ENCODE measurements around the gene DDB1.

DDB1 gene

DNA sequence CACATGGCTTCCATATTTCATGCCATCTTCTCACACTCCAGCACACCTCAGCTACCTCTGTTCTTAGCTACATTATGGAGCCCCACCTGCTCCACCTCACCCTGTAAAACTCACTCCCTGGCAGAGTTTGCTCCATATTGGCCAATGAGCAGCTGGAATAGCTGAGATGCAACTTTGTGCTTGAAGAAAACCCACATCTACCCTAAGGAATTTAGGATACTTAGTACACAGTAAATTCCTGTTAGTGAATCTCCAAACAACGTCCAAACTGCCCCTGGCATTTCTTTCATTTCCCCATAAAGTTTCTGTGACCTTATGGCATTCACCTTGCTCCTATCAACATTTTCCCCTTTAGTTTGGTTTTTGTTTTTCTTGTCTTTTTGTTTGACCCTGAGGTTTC is 35.6 kb downstream of the DDB1 start:
- DNase-seq (ENCODE audit: low read depth in 2 of 2) = no peak

DNA sequence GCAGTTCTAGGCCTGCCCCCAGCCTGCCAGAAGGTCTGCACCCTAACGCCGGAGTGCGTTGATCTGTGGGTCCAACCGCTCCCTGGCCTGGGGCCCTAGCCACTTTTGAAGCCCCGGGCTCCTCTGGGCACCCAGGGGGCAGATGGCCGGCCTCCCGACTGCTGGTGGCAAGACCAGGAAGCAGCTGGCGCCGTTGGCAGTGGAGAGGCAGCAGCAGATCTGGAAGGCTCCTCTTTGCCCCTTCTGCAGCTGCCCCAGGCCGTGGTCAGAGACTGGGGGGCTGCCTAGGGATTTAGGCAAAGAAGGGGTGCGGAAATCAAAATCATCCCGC is 37.3 kb downstream of the DDB1 start:
- DNase-seq (ENCODE audit: low read depth in 2 of 2) = no peak

DNA sequence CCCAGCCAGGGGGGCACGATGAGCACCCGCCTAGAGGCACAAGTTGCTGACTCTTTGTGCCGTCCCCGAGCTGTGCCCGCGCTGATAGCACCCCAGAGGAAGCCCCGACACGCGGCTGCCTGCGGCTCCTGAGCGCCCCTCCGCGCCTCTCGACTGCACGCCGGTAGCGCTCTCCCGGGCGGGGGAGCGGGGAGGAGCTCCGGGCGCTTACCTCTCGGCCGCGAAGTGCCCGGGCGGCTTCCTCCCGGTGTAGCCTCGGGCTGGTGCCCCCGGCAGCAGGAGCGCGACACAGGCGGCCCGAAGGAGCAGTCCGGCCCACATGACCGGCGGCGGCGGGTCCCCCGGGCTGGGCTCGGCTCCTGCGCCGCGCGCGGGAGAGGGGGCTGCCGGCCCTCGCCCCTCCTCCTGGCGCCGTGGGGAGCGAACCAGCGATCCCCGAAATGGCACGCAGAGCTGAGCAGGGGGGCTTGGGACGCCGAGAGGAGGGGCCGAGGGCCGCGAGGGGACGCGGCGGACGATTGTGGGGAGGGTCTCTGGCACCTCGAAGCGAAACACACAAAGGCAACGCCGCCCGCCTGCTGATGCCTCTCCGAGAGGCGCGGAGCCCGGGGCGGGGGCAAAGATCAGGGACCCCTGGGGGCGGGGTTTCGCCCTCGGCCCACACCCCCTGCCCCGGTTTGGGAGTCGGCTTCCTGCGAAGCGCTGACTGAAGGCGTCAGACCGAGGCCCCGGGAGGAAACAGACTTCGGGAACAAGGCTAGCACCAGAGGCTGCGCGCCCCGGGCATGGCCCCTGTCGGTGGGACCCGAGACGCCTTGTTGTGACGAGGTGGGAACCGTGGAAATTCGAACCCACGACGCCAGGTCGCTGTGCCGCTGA is 37.9 kb downstream of the DDB1 start, which contains the start of gene VWCE:
Gene VWCE (minus strand): TSS at position 600 of the 879 bp plus-strand sequence. CDS start 279 bp downstream, at position 321.
- DNase-seq (ENCODE audit: low read depth in 2 of 2) = peak; percentile 66 to 72

DNA sequence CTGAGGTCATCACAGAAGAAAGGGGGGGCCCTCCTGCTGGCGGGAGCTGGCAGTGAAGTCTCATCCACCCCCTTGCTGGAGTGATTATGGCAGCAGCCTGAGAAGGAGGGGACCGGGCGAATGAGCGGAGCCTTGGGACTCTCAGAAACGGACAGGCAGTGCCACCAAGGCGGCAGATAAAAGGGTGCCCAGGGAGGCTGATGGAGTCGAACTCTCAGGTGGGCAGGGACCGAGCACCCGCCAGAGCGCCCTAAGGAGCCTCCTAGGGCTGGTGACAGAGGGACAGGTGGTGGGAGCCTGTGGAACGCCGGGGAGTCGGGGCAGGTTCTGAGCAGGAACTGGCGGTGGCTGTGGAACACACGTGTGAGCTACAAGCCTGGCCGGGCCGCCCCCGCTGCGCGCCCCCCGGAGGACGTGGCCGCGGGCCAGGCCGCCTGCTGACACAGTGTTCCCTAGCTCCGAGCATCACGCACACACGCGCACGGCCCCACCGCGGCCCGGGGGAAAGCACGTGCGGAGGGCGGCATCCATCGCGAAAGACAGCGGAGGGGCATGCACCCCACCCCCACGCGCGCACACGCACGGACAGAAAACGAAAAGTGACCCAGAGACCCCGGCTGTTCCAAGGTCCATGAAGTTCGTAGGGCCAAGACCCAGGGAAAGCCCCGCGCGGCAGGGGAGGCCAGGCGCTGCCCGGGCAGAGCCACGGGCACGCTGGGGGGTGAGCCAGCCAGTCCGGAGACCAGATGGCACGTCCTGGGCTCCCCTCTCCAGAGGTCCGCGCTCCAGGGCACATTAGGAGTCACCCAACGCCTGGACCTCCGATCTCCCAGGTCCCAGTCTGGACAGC is 38.8 kb downstream of the DDB1 start:
- DNase-seq (ENCODE audit: low read depth in 2 of 2) = peak; percentile 42 to 50

DNA sequence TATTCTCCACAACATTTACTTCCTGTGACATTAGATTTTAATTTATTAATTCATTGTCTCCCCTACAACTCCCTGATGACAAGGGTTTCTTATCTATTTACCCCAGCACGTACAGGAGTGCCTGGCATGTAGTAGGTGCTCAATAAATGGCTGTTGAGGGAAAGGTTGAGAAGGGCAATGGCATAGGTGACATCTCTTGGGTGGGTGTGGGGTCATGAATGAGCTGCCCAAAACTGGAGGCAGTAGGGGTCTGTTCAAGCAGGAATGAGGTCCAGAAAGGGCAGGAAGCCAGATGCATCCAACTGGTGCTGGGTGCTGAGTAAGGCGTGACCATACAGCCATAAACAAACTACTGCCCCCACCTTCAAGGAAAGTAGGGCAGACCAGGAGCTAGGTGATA is 40.5 kb downstream of the DDB1 start:
- DNase-seq (ENCODE audit: low read depth in 2 of 2) = no peak

DNA sequence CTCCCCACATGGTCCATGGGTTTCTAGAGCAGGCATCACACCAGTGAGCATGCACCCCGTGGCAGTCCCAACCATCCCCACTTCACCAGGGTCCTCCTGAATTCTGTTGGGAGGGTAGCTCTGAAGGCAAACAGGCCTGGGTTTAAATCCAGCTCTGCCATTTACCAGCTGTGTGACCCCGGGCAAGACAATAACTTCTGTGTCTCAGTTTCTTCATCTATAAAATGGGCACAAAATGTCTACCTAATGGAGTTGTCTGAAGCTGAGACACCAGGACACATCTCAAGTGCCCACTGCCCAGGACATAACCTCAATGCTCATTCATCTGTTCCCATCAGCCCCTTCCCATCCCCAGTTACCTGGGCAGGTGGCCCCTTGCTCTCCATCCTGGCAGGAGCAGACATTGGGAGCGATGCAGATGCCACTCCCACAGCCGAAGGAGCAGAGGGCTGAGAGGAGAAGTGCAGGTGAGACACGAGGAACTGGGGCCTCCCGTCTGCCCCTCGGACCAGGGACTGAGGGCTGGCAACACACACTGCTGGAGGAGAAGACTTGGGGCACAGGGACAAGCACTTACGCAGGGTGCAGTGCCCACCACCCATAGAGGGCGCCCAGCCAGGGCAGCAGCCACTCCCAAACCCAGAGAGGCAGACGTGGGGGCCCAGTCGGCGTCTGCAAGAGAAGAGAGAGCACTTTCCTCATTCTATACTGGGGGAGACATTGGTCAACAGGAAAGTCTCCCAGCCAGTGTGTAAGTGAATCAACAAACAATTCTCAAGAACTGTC is 41.8 kb downstream of the DDB1 start:
- no peak for DNase-seq (ENCODE audit: low read depth in 2 of 2)

DNA sequence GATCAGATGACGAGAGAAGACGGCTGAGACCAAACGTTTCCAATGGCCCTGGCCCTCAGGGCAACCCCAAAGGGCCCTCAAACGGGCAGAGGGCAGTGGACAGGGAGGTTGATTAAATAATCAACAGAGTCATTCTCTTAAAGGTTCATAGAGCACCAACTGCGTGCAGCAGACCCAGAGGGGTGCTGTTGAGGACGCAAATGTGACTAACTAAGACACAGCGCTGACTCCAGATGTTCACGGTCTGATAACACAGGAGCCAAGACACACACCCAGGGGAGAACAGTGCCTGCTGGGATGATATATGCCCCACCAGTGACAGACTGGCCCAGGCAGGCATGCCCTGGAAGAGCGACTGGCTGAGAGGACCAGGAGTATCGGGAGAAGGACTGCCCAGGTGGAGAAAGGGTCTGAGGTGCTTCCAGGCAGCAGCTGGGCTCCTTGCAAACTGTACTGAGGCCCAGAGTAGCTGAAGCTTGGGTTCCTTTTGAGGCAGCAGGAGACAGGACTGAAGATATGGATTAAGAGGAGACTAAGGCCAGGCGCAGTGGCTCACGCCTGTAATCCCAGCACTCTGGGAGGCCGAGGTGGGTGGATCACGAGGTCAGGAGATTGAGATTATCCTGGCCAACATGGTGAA is 45.4 kb downstream of the DDB1 start:
- DNase-seq (ENCODE audit: low read depth in 2 of 2) = no peak

DNA sequence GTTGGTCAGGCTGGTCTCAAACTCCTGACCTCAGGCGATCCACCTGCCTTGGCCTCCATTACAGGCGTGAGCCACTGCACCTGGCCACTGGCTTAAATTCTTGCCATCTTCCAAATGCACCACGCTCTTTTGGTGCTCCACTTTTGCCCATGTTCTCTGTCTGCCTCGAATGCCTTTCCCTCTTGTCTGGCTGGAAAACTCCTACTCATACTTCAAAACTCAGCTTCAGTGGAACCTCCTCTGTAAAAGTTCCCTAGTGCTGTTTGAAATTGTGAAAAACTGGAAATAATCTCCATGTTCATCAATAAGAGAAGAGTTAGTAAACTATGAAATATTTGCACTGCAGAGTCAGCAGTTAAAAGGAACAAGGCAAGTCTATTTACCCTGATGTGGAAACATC is 49.3 kb downstream of the DDB1 start:
- DNase-seq (ENCODE audit: low read depth in 2 of 2) = no peak

DNA sequence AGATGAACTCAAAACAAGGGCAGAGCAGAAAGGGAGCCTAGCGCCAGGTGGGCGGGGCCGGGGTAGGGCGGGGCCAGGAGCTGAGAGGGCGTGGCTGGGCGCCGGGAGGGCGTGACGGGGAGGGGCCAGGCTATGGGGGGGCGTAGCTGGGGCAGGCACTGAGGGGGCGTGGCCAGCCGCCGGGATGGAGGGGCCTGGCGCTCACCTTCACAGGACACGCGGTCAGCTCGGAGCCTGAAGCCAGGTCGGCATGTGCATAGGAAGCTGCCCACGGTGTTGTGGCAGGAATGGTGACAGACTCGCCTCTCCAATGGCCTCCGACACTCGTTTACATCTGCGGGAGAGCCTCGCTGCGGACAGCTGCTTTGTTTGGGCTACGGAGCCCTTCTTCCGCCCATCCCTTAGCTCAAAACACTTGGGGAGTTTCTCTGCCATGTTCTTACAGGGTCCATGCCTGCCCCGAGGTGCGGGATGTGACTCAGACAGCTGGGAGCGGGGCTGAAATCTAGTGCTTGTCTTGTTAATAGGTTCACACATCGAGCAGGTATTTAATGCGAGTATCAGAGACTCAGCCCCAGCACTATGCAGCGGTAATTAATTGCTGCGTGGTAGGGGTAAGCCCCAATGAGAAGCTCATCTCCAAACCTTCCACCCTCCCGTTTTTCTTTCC is 51.2 kb downstream of the DDB1 start:
- peak in 1 of 2 donors; percentile 15 for DNase-seq (ENCODE audit: low read depth in 2 of 2)

DNA sequence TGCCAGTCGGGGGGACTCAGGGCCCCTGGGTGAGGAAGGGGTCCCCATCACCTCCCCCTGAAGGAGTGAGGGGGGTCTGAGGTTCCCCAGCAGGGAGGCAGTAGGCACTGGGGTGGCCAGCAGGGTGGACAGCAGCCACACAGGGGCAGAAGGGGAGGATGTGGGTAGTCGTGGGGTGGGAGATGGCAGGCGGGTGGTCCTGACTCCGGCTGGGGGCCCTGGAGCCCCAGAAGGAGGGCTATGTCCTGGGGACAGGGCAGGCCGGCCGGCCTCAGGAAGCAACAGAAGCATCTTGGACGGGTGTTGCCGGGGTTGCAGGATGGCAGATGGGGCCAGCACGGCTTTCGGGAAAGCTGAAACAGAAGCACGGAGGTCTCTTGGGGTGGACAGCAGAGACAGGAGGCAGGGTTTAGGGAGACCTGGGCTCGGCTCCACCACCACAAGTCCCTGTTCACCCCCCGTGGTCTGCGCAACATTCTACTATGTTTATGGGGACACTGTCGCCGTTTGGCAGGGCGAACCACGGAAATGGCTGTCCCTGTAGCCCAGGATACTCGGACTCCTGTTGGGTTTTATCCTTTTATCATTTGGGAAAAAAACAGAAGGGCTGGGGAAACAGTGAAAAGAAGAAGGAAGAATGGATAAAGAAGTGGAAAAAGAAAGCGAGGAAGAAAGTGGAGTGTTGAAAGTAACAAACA is 51.9 kb downstream of the DDB1 start:
- DNase-seq (ENCODE audit: low read depth in 2 of 2) = no peak

DNA sequence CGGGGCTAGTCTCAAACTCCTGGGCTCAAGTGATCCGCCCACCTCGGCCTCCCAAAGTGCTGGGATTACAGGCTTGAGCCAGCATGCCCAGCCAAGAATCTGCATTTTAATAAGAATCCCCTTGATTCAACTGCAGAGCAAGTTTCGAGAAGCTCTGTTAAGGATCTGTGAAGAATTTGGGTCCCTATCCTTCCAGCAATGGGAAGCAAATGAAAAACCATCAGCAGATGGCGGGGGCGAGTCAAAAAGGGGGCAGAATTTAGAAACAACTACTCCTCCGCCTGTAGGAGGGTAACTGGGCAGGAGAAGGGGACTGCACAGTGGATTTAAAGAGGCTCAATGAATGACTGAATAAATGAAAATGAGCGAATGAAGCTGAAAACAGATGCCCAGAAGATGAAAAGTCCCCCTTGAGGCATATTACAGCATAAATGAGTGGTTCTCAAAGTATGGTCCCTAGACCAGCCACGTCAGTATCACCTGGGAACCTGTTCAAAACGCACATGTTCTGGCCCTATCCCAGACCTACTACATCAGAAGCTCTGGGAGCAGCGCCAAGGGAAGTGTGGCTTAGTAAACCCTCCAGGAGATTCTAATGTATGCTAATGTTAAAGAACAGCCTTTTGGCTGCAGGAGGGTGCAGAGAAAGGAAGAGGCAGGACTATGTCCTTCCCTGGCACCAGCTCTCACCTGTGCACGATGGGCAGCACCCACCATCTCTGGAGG is 52.8 kb downstream of the DDB1 start:
- DNase-seq (ENCODE audit: low read depth in 2 of 2) = no peak

DNA sequence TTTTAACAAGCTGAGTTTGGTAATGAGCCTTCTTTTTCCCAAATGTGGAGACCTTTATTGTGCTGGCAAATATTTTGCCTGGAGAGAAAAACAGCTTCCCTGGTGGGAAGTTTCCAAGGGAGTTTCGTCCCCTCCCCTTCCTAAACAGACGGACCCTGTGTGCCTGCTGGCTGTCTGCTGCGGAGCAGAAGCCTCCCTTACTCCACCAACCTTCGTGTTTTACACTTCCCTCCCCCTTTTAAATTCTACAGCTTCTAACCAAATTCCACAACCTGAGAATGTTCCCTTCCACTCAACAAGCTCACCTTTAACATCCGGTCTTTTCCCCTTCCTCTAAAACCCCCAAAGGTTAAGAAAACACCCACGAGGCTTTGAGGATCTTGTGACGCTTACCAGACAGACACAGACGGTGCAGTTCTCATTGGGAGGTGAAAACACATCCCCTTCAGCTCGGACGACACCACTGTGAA is 54.9 kb downstream of the DDB1 start:
- DNase-seq (ENCODE audit: low read depth in 2 of 2) = no peak

DNA sequence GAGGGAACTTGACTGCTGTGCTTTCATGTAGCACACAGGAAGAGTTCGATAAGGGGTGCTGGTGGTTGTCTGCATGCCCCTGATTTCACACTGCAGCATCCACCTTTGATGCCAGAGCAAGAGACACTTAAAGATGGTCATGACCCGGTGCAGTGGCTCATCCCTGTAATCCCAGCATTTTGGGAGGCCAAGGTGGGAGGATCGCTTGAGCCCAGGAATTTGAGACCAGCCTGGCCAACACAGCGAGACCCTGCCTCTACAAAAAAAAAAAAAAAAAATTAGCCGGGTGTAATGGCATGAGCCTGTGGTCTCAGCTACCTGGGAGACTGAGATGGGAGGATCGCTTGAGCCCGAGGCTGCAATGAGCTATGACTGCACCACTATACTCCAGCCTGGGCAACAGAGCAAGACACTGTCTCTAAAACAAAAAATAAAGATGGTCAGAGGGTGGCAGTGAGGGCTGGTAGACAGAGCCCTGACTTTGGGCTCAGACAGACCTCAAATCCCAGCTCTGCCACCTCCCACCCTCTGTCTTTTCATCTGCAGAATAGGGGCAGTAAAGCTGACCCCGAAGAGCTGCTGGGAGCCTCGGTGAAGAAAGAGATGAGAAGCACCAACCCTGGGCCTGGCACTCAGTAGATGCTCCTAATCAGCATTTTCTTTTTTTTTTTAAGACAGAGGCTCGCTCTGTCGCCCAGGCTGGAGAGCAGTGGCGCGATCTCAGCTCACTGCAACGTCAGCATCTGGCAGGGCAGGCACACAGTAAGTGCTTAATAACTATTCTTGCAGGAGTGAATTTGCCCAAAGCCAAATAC is 55.5 kb downstream of the DDB1 start:
- no peak for DNase-seq (ENCODE audit: low read depth in 2 of 2)

DNA sequence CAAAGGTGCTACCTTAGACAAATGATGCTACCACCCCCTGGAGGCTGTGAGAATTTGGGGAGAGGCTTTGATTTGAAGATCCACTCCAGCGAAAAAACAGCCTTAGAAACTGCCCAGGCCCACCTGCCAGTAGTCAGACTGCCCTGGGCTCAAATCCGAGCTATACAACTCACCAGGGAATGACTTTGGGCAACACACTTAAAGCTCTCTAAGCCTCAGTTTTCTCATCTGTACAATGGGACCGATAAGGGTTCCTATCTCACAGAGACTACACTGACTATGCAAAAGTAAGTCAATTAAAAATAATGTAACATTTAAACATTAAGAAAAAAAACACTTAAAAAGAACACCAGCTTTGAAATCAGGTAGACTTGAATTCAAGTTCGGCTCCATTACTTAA is 57.7 kb downstream of the DDB1 start:
- DNase-seq (ENCODE audit: low read depth in 2 of 2) = no peak

DNA sequence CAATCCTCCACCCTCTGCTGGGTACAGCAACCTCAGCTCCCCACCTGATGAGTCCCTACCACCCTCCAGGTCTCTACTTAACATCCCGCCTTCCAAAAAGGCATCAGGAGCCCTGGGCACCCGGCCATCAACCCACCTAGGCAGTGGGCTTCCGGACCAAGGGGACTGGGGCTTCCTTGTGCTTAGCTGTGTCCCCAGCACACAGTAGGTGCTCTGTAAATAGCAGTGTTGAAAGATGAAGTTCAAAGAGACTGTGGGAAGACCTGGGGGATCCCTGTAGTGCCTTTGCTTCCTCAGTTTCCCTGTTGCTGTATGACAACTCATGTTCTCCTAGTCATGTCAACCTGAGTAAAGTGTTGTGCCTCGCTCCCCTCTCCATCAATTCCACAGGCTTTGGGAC is 58.8 kb downstream of the DDB1 start:
- DNase-seq (ENCODE audit: low read depth in 2 of 2) = no peak

DNA sequence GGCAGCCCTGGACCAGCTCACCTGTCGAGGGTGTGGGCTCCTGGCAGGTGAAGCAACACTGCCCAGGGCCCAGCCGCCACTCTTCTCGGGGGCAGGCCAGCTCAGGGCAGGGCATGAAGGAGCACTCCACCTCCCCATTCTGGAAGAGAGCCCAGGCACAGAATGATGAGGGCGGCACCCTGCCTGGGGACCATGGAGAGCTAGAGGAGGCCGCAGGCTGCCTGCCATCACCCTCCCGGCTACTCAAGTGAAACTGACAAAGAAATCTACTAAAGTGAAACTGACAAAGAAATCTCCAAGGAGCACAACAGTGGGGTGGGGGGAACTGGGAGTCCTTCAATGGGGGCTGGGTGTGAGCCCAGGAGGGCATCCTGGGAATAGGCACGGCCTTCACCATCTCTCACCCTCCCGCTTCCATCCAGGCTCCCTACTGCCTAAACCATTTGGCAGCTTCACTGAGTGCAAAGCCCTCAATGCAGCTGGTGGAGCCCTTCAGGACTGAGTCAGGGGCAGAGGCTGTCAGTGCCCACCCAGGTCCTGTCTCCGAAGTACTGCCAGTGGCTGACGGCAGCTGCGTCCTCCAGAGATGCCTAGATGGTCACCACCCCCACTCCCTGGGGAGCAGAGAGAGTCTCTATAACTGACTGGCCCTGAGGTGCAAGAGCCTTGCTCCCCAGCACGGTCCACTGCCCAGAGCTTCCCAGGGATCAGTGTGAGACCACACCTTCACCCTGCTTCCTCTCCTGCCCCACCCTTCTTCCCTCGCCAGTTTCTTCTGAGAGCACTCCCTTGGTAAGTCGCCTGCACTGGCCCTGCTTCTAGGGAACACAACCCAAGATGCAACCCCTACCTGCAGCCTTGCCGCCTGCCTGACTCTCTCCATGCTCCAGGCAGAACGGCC is 59.5 kb downstream of the DDB1 start:
- no peak for DNase-seq (ENCODE audit: low read depth in 2 of 2)

DNA sequence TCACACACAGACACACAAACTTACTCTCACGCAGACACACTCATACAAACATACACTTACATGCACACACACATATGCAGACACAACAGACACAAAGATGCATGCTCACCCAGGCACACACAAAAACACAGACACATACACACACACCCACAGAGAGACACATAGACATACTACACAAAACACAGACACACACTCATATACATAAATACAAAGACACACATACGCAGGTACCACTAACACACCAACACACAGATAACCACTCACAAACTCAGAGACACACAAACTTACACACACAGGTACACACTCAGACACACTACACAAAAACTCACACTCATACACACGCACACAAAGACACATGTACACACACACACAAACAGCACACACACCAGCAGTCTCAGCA is 60.2 kb downstream of the DDB1 start:
- DNase-seq (ENCODE audit: low read depth in 2 of 2) = no peak

Data from stimulated activated CD8-positive, alpha-beta memory T cell treated with anti-CD3 and anti-CD28 coated beads, Interleukin-15, amount 100 ng/mL, for 48 hours (primary cell).